Measurements from ENCODE around the gene MAGEL2. TPM values are rescaled to one million over a fixed set of nuclear protein-coding genes. Genes with fewer than 3 reads are reported as not detected.
A peak's percentile ranks its signal among the peaks of the same experiment; 100 is the strongest.

Gene MAGEL2
- total RNA-seq, 1 donor from 2014 or later, result 2.6 TPM

- Histone ChIP-seq H2AFZ (replicated peaks) (no peak overlapping the region), H3K27ac (no peak overlapping the region), H3K79me2 (ENCODE audit: low read depth) (no peaks in the 10 kb centered on the region), H3K36me3 (no peaks in the 10 kb centered on the region), H3K9me3 (ENCODE audit: low read depth) (no peaks in the 10 kb centered on the region), H3K27me3 (no peaks in the 10 kb centered on the region), H3K4me1 (no peaks in the 10 kb centered on the region), H3K4me3 (peak overlapping the region; percentile 80), H3K4me2 (peak overlapping the region; percentile 84), H4K20me1 (ENCODE audit: low read depth) (no peaks in the 10 kb centered on the region), H3F3A (ENCODE audit: low read depth) (peaks cover 4% of the 10 kb centered on the region), H3K9ac (no peak overlapping the region)
- Mint-ChIP-seq H3K4me3 (peak overlapping the region; percentile 87), H3K4me1 (peaks cover 10% of the 10 kb centered on the region), H3K9me3 (peaks cover 11% of the 10 kb centered on the region), H3K27me3 (ENCODE audit: insufficient read depth, low read depth) (peaks cover 10% of the 10 kb centered on the region), H3K27ac (no peak overlapping the region), H3K36me3 (no peaks in the 10 kb centered on the region)
- TF ChIP-seq EZH2phosphoT487 (IDR thresholded peaks at IDR 0.05) (no peak), CTCF (IDR thresholded peaks at IDR 0.05) (peak; percentile 65), EZH2 (IDR thresholded peaks at IDR 0.05) (no peak)
- DNase-seq (ENCODE audit: low spot score), result peak; percentile 69
These were observed 1.4 kb upstream of the MAGEL2 start for GRCh38 chr15:23648920-23649515.

GRCh38 chr15:23647001-23647295 lies 719 bp downstream of the MAGEL2 start:
- H3K36me3 ChIP-seq, result no peaks in the 10 kb centered on the region
- H2AFZ ChIP-seq (replicated peaks), result no peak overlapping the region
- H3K4me1 ChIP-seq, result no peaks in the 10 kb centered on the region
- TF ChIP-seq EZH2phosphoT487 (IDR thresholded peaks at IDR 0.05) (no peak), CTCF (IDR thresholded peaks at IDR 0.05) (no peak), EZH2 (IDR thresholded peaks at IDR 0.05) (no peak)
- Mint-ChIP-seq H3K4me3 (peak overlapping the region; percentile 82), H3K27me3 (ENCODE audit: insufficient read depth, low read depth) (peaks cover 13% of the 10 kb centered on the region), H3K27ac (no peak overlapping the region), H3K4me1 (peaks cover 16% of the 10 kb centered on the region), H3K9me3 (peaks cover 9% of the 10 kb centered on the region), H3K36me3 (no peaks in the 10 kb centered on the region)
- H3K79me2 ChIP-seq (ENCODE audit: low read depth), result no peaks in the 10 kb centered on the region
- peak overlapping the region; percentile 52 for H3K9ac ChIP-seq
- H3K27ac ChIP-seq, result no peak overlapping the region
- DNase-seq (ENCODE audit: low spot score), result no peak
- H3K9me3 ChIP-seq (ENCODE audit: low read depth), result no peaks in the 10 kb centered on the region
- peak overlapping the region; percentile 80 for H3K4me3 ChIP-seq
- H4K20me1 ChIP-seq (ENCODE audit: low read depth), result no peaks in the 10 kb centered on the region
- peak overlapping the region; percentile 84 for H3K4me2 ChIP-seq
- H3K27me3 ChIP-seq, result no peaks in the 10 kb centered on the region
- H3F3A ChIP-seq (ENCODE audit: low read depth), result peaks cover 4% of the 10 kb centered on the region

GRCh38 chr15:23646165-23647000 lies 1.3 kb downstream of the MAGEL2 start:
- peaks cover 16% of the 10 kb centered on the region for H3K4me1 Mint-ChIP-seq
- H3K4me2 ChIP-seq, result peak overlapping the region; percentile 84

More at GRCh38 chr15:23646165-23647000, 1.3 kb downstream of the MAGEL2 start:
- H3F3A ChIP-seq (ENCODE audit: low read depth), result peaks cover 4% of the 10 kb centered on the region
- DNase-seq (ENCODE audit: low spot score), result no peak
- H3K4me3 ChIP-seq, result peak overlapping the region; percentile 80
- Mint-ChIP-seq H3K9me3 (peaks cover 10% of the 10 kb centered on the region), H3K4me3 (peak overlapping the region; percentile 82), H3K27me3 (ENCODE audit: insufficient read depth, low read depth) (peaks cover 13% of the 10 kb centered on the region), H3K36me3 (no peaks in the 10 kb centered on the region), H3K27ac (no peak overlapping the region)
- no peaks in the 10 kb centered on the region for H3K79me2 ChIP-seq (ENCODE audit: low read depth)
- H4K20me1 ChIP-seq (ENCODE audit: low read depth), result no peaks in the 10 kb centered on the region
- no peak overlapping the region for H3K27ac ChIP-seq
- TF ChIP-seq EZH2phosphoT487 (IDR thresholded peaks at IDR 0.05) (no peak), EZH2 (IDR thresholded peaks at IDR 0.05) (no peak), CTCF (IDR thresholded peaks at IDR 0.05) (no peak)
- no peaks in the 10 kb centered on the region for H3K36me3 ChIP-seq
- no peak overlapping the region for H3K9ac ChIP-seq
- H2AFZ ChIP-seq (replicated peaks), result no peak overlapping the region
- H3K27me3 ChIP-seq, result no peaks in the 10 kb centered on the region
- H3K9me3 ChIP-seq (ENCODE audit: low read depth), result no peaks in the 10 kb centered on the region
- H3K4me1 ChIP-seq, result no peaks in the 10 kb centered on the region

Measured in neural progenitor cell (in vitro differentiated cells).